Nephron (organoid): ENCODE data around the gene CPT1A.
A peak's percentile ranks its signal among the peaks of the same experiment; 100 is the strongest.

ENCODE experiments used
- H3K27ac Mint-ChIP-seq, 3 experiments: 2 replicates each; pipeline ENCODE4 v1.8.0; 2020; ENCODE audit warnings: mixed read lengths in 3 of 3, mild to moderate bottlenecking in 2 of 3, moderate library complexity in 1 of 3
- H3K27me3 Mint-ChIP-seq: 2 replicates; pipeline ENCODE4 v1.8.0; 2021; ENCODE audit warnings: low read depth, mild to moderate bottlenecking, moderate library complexity, mixed read lengths
- H3K36me3 Mint-ChIP-seq: 2 replicates; pipeline ENCODE4 v1.8.0; 2020; ENCODE audit warnings: low read depth, mixed read lengths
- H3K4me1 Mint-ChIP-seq: 2 replicates; pipeline ENCODE4 v1.8.0; 2020; ENCODE audit warnings: mixed read lengths
- H3K4me3 Mint-ChIP-seq, 3 experiments: 2 replicates each; pipeline ENCODE4 v1.8.0; 2020; ENCODE audit warnings: mild to moderate bottlenecking in 3 of 3, mixed read lengths in 3 of 3, moderate library complexity in 2 of 3
- H3K9me3 Mint-ChIP-seq: 2 replicates; pipeline ENCODE4 v1.8.0; 2020; ENCODE audit warnings: mixed read lengths
- TF ChIP-seq, protein P1 (sequence below), 3 experiments: fragments of 200-600 bp; sonication (generic); IDR thresholded peaks; one replicate each; pipeline ENCODE4 v1.5.0; 2021; ENCODE audit warnings: antibody characterized with exemption in 3 of 3; ENCODE audit not compliant: unreplicated experiment in 3 of 3

Gene CPT1A

DNA sequence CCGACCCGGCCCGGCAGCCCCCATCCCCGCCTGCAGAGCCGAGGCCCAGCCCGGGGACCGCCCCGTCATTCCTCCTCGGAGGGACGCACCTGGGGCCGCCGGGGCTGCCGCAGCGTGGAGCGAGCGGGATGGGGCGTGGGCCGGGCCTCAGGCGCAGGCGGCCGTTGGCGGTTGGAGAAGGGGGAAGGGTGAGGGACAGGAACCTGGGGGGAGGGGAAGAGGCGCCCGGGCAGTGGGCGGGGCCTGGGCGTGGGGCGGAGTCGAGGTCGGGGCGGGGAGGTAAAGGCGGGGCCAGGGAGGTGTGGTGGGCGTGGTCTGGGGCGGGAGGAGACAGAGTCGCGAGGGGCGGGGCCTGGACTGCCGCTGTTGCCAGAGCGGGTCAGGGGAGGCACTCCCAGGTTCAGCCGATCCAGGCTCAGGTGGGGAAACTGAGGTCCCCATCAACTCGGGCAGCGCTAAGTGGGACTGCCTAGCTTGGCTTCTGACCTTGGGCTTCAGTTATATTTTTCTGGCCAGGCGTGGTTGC is 90.3 kb downstream of the CPT1A start, which contains the start of gene TESMIN:
Gene TESMIN, minus strand, starts transcription at position 190 of the 526 bp plus-strand sequence. CDS start 860 bp downstream, outside the sequence.
- Mint-ChIP-seq H3K9me3 (no peaks in the 10 kb centered on the region), H3K4me1 (peaks cover 13% of the 10 kb centered on the region), H3K4me3 (peak within 1 kb of the TSS; percentile 66 to 76 (median 73)), H3K27ac (peak within 1 kb of the TSS in 1 of 3 experiments; percentile 60), H3K27me3 (peaks cover 15% of the 10 kb centered on the region), H3K36me3 (peaks cover 19% of the 10 kb centered on the region)
- TF ChIP-seq, protein P1, sequence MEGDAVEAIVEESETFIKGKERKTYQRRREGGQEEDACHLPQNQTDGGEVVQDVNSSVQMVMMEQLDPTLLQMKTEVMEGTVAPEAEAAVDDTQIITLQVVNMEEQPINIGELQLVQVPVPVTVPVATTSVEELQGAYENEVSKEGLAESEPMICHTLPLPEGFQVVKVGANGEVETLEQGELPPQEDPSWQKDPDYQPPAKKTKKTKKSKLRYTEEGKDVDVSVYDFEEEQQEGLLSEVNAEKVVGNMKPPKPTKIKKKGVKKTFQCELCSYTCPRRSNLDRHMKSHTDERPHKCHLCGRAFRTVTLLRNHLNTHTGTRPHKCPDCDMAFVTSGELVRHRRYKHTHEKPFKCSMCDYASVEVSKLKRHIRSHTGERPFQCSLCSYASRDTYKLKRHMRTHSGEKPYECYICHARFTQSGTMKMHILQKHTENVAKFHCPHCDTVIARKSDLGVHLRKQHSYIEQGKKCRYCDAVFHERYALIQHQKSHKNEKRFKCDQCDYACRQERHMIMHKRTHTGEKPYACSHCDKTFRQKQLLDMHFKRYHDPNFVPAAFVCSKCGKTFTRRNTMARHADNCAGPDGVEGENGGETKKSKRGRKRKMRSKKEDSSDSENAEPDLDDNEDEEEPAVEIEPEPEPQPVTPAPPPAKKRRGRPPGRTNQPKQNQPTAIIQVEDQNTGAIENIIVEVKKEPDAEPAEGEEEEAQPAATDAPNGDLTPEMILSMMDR (IDR thresholded peaks at IDR 0.05; ENCODE audit: unreplicated experiment in 3 of 3), result no peak

DNA sequence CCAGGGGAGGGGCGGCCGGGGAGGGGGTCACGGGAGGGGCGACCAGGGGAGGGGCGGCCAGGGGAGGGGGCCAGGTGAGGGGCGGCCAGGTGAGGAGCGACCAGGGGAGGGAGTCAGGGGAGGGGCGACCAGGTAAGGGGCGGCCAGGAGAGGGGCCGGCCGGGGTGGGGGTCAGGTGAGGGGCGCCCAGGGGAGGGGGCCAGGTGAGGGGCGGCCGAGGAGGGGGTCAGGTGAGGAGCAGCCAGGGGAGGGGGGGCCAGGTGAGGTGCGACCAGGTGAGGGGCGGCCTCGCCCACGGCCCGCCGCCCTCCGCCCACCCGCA is 90.8 kb downstream of the CPT1A start:
- no peak overlapping the region for H3K27ac Mint-ChIP-seq
- peaks cover 13% of the 10 kb centered on the region for H3K4me1 Mint-ChIP-seq
- H3K36me3 Mint-ChIP-seq, result peaks cover 21% of the 10 kb centered on the region
- TF ChIP-seq, protein P1 (IDR thresholded peaks at IDR 0.05; ENCODE audit: unreplicated experiment in 3 of 3), result no peak
- no peak overlapping the region for H3K4me3 Mint-ChIP-seq
- no peaks in the 10 kb centered on the region for H3K9me3 Mint-ChIP-seq
- H3K27me3 Mint-ChIP-seq, result peaks cover 14% of the 10 kb centered on the region

DNA sequence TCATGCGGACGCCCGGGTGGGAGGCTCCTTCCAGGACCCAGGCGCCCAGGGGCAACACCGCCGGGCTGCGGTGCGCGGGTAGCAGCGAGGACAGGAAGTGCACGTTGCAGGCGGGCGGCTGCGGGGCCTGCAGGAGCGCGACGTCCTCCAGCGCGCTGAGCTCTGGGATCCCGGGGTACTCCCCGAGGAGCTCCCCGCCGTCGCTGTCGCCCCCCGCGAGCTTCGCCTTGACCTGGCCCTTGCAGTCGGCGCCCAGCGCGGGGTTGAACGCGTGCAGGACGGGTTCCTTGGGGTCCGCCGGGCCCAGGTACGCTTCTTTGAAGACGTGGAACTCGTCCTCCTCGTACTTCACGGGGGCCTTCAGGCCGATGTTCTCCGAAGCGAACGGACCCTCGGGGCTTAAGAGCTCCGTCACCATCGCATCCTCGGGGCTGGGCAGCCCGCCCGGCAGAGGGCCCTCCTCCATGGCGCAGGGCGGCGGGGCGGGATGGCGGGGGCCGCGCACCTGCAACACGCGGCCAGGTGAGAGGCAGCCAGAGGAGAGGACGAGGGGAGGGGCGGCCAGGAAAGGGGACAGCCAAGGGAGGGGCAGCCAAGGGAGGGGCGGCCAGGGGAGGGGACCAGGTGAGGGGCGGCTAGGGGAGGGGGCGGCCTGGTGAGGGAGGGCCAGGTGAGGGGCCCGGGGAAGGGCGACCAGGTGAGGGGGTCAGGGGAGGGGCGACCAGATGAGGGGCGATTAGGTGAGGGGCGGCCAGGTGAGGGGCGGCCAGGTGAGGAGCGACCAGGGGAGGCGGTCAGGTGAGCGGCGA is 91.3 kb downstream of the CPT1A start:
- peak overlapping the region; percentile 69 to 93 (median 77) for H3K27ac Mint-ChIP-seq
- peak overlapping the region in 2 of 3 experiments; percentile 64 to 78 for H3K4me3 Mint-ChIP-seq
- TF ChIP-seq, protein P1 (IDR thresholded peaks at IDR 0.05; ENCODE audit: unreplicated experiment in 3 of 3), result no peak
- no peaks in the 10 kb centered on the region for H3K9me3 Mint-ChIP-seq
- peaks cover 22% of the 10 kb centered on the region for H3K36me3 Mint-ChIP-seq
- H3K27me3 Mint-ChIP-seq, result peaks cover 14% of the 10 kb centered on the region
- H3K4me1 Mint-ChIP-seq, result peaks cover 13% of the 10 kb centered on the region

DNA sequence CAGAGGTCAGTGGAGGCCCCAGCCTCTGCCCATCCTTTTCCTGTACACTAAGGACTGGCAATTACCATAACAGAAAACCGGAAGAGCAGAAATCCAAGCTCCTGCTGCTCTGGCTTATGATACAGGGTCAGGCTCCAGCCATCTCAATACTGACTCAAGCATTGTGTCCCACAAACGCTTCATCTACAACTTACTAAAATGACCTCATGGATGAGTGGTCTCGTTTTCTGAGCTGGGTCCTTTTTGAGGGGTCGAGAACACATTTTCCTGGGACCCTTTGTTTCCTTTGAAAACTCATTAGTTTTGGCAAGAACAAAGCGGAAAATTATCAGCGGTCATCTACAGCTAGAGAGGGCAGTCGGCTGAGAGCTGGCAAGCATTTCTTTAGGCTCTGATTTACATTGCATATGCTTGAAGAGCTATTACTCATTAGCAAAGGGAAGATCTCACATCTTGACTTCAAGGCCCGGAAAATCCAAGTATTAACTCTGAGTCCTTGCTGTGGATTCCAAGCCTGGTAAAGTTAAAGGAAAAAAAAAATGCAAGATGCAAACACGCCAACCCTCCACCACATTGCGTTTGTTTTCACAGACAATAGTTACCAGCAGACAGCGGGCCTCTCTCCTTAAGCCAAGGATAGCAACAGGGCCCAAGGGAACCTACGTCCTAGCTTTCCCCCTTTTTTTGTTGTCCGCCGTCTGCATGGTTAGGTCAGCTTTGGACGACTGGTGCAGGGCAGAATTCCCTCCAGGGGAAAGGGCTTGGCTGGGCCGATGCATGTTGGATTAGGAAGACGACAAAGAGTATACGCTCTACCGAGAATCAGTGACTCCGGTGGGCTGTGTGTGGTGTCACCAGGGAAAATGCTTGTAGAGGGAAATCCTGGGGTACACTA is 92.2 kb downstream of the CPT1A start:
- Mint-ChIP-seq H3K27ac (peak overlapping the region; percentile 69 to 93 (median 77)), H3K36me3 (peaks cover 16% of the 10 kb centered on the region), H3K4me3 (peak overlapping the region; percentile 59 to 78 (median 64)), H3K9me3 (no peaks in the 10 kb centered on the region), H3K27me3 (peaks cover 14% of the 10 kb centered on the region), H3K4me1 (peaks cover 13% of the 10 kb centered on the region)
- TF ChIP-seq, protein P1 (IDR thresholded peaks at IDR 0.05; ENCODE audit: unreplicated experiment in 3 of 3), result no peak

DNA sequence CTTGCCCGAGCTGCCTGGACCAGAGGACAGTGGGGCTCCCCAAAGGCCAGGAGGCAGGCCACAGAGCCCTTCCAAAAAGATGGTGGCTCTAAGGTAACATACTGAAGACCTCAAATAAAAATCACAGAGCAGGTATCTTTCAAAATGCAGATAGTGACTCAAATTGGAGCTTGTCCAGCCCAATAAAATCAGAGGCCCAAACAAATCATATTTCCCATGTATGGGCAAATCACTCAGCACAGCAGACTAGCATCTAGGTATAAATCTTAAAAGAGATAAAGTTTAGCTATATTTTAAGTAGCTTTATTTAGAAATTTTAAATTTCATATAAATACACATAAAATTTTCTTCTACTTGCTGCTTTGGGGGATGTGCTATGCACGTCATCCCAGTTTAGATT is 93.7 kb downstream of the CPT1A start:
- Mint-ChIP-seq H3K27ac (peak overlapping the region in 1 of 3 experiments; percentile 58), H3K4me3 (peak overlapping the region in 1 of 3 experiments; percentile 25), H3K27me3 (peaks cover 14% of the 10 kb centered on the region), H3K9me3 (no peaks in the 10 kb centered on the region), H3K4me1 (peaks cover 13% of the 10 kb centered on the region), H3K36me3 (peaks cover 6% of the 10 kb centered on the region)
- TF ChIP-seq, protein P1 (IDR thresholded peaks at IDR 0.05; ENCODE audit: unreplicated experiment in 3 of 3), result no peak
